KMS-11 (cell line): ENCODE data around the gene STON2.

Experiments
- H2AFZ ChIP-seq: fragments of 200-600 bp; sonication (generic); 2 replicates; pipeline ENCODE4 v1.6.1; 2016; ENCODE audit warnings: antibody characterized with exemption, mixed run types, low read depth
- H3K27ac ChIP-seq: fragments of 200-600 bp; sonication (generic); 2 replicates; pipeline ENCODE4 v1.6.1; 2016; ENCODE audit warnings: mild to moderate bottlenecking, mixed run types
- H3K27me3 ChIP-seq: fragments of 200-600 bp; sonication (generic); 2 replicates; pipeline ENCODE4 v1.6.1; 2017; ENCODE audit warnings: mild to moderate bottlenecking, low read depth, mixed run types, moderate library complexity; ENCODE audit not compliant: insufficient read depth
- H3K36me3 ChIP-seq: fragments of 200-600 bp; sonication (generic); 2 replicates; pipeline ENCODE4 v1.6.1; 2017; ENCODE audit warnings: mild to moderate bottlenecking, mixed run types; ENCODE audit not compliant: insufficient read depth
- H3K4me1 ChIP-seq: fragments of 200-600 bp; sonication (generic); 2 replicates; pipeline ENCODE4 v1.6.1; 2016; ENCODE audit warnings: mild to moderate bottlenecking, low read depth, mixed run types; ENCODE audit not compliant: poor library complexity, severe bottlenecking
- H3K4me2 ChIP-seq: fragments of 200-600 bp; sonication (generic); 2 replicates; pipeline ENCODE4 v1.7.0; 2016; ENCODE audit warnings: mild to moderate bottlenecking, mixed run types
- H3K4me3 ChIP-seq: fragments of 200-600 bp; sonication (generic); IDR thresholded peaks from 2 replicates; pipeline ENCODE4 v1.6.1; 2017; ENCODE audit warnings: low read depth, low read length, mixed read lengths; ENCODE audit not compliant: insufficient read depth
- H3K79me2 ChIP-seq: fragments of 200-600 bp; sonication (generic); 2 replicates; pipeline ENCODE4 v1.6.1; 2016; ENCODE audit warnings: low read depth, mixed run types; ENCODE audit not compliant: insufficient read depth
- H3K9ac ChIP-seq: fragments of 200-600 bp; sonication (generic); 2 replicates; pipeline ENCODE4 v1.6.1; 2016; ENCODE audit warnings: mild to moderate bottlenecking, mixed run types
- H4K20me1 ChIP-seq: fragments of 200-600 bp; sonication (generic); 2 replicates; pipeline ENCODE4 v1.6.1; 2016; ENCODE audit warnings: mild to moderate bottlenecking, mixed run types; ENCODE audit not compliant: insufficient read depth
- TF ChIP-seq, protein P1 (sequence below): fragments of 200-600 bp; sonication (generic); conservative IDR thresholded peaks from 2 replicates; pipeline ENCODE4 v1.6.1; 2017; ENCODE audit warnings: low read depth, mild to moderate bottlenecking, antibody characterized with exemption, low read length, moderate library complexity, mixed read lengths

Gene STON2

GRCh38 chr14:81341370-81341769 is 58.8 kb downstream of the STON2 start:
- TF ChIP-seq, protein P1, sequence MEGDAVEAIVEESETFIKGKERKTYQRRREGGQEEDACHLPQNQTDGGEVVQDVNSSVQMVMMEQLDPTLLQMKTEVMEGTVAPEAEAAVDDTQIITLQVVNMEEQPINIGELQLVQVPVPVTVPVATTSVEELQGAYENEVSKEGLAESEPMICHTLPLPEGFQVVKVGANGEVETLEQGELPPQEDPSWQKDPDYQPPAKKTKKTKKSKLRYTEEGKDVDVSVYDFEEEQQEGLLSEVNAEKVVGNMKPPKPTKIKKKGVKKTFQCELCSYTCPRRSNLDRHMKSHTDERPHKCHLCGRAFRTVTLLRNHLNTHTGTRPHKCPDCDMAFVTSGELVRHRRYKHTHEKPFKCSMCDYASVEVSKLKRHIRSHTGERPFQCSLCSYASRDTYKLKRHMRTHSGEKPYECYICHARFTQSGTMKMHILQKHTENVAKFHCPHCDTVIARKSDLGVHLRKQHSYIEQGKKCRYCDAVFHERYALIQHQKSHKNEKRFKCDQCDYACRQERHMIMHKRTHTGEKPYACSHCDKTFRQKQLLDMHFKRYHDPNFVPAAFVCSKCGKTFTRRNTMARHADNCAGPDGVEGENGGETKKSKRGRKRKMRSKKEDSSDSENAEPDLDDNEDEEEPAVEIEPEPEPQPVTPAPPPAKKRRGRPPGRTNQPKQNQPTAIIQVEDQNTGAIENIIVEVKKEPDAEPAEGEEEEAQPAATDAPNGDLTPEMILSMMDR: no peak
- no peaks in the 10 kb centered on the region for H3K27me3 ChIP-seq
- H3K4me2 ChIP-seq: no peak overlapping the region
- no peaks in the 10 kb centered on the region for H3K36me3 ChIP-seq
- peaks cover 14% of the 10 kb centered on the region for H3K4me1 ChIP-seq
- H2AFZ ChIP-seq: no peak overlapping the region
- no peak overlapping the region for H3K4me3 ChIP-seq
- no peak overlapping the region for H3K9ac ChIP-seq
- H3K79me2 ChIP-seq: peaks cover 83% of the 10 kb centered on the region
- no peak overlapping the region for H3K27ac ChIP-seq
- H4K20me1 ChIP-seq: peaks cover 2% of the 10 kb centered on the region; the same call in 1 of the 2 replicates

GRCh38 chr14:81340201-81340600 is 59.9 kb downstream of the STON2 start:
- H3K4me2 ChIP-seq: no peak overlapping the region
- no peaks in the 10 kb centered on the region for H3K36me3 ChIP-seq
- H3K4me1 ChIP-seq: peaks cover 17% of the 10 kb centered on the region
- H2AFZ ChIP-seq: no peak overlapping the region
- no peak overlapping the region for H3K27ac ChIP-seq
- H4K20me1 ChIP-seq: no peaks in the 10 kb centered on the region; the same call in 1 of the 2 replicates
- no peaks in the 10 kb centered on the region for H3K27me3 ChIP-seq
- no peak overlapping the region for H3K4me3 ChIP-seq
- TF ChIP-seq, protein P1: no peak
- H3K9ac ChIP-seq: no peak overlapping the region
- H3K79me2 ChIP-seq: peaks cover 79% of the 10 kb centered on the region

DNA sequence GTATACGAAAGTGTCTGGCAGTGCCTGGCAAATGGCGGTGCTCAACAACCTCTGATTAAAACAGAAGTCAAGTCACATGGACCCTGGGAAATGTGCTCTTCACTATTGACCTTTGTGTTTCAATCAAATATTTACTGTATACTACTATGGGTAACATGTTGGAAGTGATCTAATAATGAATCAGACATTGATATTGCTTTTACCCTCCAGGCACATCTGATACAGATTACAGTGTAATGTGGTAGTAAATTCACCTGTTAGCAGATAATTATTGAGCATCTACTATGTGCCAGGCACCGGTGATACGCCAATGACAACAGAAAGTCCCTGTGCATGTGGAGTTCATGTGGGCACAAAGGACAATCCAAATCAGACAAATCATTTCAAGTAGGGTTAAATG is 63.1 kb downstream of the STON2 start:
- TF ChIP-seq, protein P1: no peak
- Histone ChIP-seq H3K4me1 (peaks cover 26% of the 10 kb centered on the region), H4K20me1 (no peaks in the 10 kb centered on the region; the same call in 1 of the 2 replicates), H3K36me3 (no peaks in the 10 kb centered on the region), H3K4me3 (no peak overlapping the region), H3K27me3 (no peaks in the 10 kb centered on the region), H3K4me2 (no peak overlapping the region), H3K9ac (no peak overlapping the region), H2AFZ (no peak overlapping the region), H3K79me2 (peaks cover 76% of the 10 kb centered on the region), H3K27ac (no peak overlapping the region)

DNA sequence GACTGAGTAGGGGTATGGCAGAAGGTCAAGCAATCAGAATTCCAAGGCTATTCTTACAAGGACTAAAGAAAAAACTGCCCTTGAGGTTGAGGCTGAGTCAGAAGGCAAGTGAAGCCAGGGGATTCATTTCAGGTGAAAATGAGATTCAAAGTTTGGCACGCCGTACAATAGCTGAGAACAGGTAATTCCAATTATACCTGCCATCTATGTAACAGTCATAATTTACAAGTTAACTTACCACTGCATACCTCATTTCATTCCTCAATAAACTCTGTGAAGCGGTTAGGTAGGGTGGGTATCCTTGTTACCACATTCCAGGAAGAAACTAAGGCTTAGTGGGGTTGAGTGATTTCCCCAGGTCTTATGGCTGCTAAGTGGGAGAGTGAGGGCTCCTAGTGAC is 64.1 kb downstream of the STON2 start:
- Histone ChIP-seq H3K4me1 (peaks cover 17% of the 10 kb centered on the region), H3K36me3 (no peaks in the 10 kb centered on the region), H4K20me1 (no peaks in the 10 kb centered on the region; the same call in 1 of the 2 replicates), H3K27ac (no peak overlapping the region), H3K79me2 (peaks cover 75% of the 10 kb centered on the region), H3K4me3 (no peak overlapping the region), H2AFZ (no peak overlapping the region), H3K27me3 (no peaks in the 10 kb centered on the region), H3K4me2 (no peak overlapping the region), H3K9ac (no peak overlapping the region)
- TF ChIP-seq, protein P1: no peak
